Activated CD4-positive, alpha-beta memory T cell treated with anti-CD3 and anti-CD28 coated beads for 36 hours (primary cell): Measurements from ENCODE around the gene PLPP4. TPM values are rescaled to one million over a fixed set of nuclear protein-coding genes. Genes with fewer than 3 reads are reported as not detected.

Experiments
- CTCF ChIA-PET: fragments of 350-600 bp; sonication (Branson Sonifier 250); formaldehyde crosslinking; loops from one replicate; lab custom pipeline; 2021; ENCODE audit warnings: antibody characterized with exemption, inconsistent platforms; lab: Charles Lee
- POLR2A ChIA-PET: fragments of 350-600 bp; sonication (Branson Sonifier 250); formaldehyde crosslinking; loops from one replicate; lab custom pipeline; 2021; ENCODE audit warnings: antibody characterized with exemption; lab: Charles Lee
- DNase-seq: peaks from one replicate; pipeline ENCODE4 v3.0.0-alpha.2; 2020
- H3K27ac Mint-ChIP-seq: one replicate; pipeline ENCODE4 v1.8.0; 2021; ENCODE audit warnings: mixed read lengths
- H3K27me3 Mint-ChIP-seq: one replicate; pipeline ENCODE4 v1.8.0; 2021; ENCODE audit warnings: mixed read lengths
- H3K36me3 Mint-ChIP-seq: one replicate; pipeline ENCODE4 v1.8.0; 2021; ENCODE audit warnings: mixed read lengths
- H3K4me1 Mint-ChIP-seq: one replicate; pipeline ENCODE4 v1.8.0; 2021; ENCODE audit warnings: low read depth, mixed read lengths
- H3K4me3 Mint-ChIP-seq: one replicate; pipeline ENCODE4 v1.8.0; 2021; ENCODE audit warnings: mild to moderate bottlenecking, mixed read lengths
- H3K9me3 Mint-ChIP-seq: one replicate; pipeline ENCODE4 v1.8.0; 2021; ENCODE audit warnings: mixed read lengths
- intact Hi-C: fragments of 100-400 bp; cut with micrococcal nuclease; formaldehyde crosslinking; loops from one replicate; pipeline ENCODE4 v1.15.1; 2023
- total RNA-seq, 2 experiments: library from RNA; stranded (reverse); gene quantifications; one replicate each; pipeline ENCODE4 v1.2.3, GENCODE V29; 2021

The PLPP4 gene
- total RNA-seq, 2 experiments from 2014 or later, result not detected

GRCh38 chr10:120543291-120543690, 86.3 kb downstream of the PLPP4 start:
- POLR2A ChIA-PET, result no interaction called here
- Mint-ChIP-seq H3K4me3 (no peak overlapping the region), H3K27ac (no peak overlapping the region), H3K27me3 (no peaks in the 10 kb centered on the region), H3K4me1 (no peaks in the 10 kb centered on the region), H3K9me3 (peaks cover 3% of the 10 kb centered on the region), H3K36me3 (no peaks in the 10 kb centered on the region)
- no peak for DNase-seq
- CTCF ChIA-PET, result no interaction called here
- intact Hi-C loops, result no loop called here

GRCh38 chr10:120548210-120548609, 91.2 kb downstream of the PLPP4 start:
- no peak for DNase-seq
- Mint-ChIP-seq H3K9me3 (peaks cover 6% of the 10 kb centered on the region), H3K4me1 (no peaks in the 10 kb centered on the region), H3K27ac (no peak overlapping the region), H3K27me3 (no peaks in the 10 kb centered on the region), H3K4me3 (no peak overlapping the region), H3K36me3 (no peaks in the 10 kb centered on the region)
- POLR2A ChIA-PET, result no interaction called here
- intact Hi-C loops, result no loop called here
- CTCF ChIA-PET, result no interaction called here

- H3K9me3 Mint-ChIP-seq, result peaks cover 8% of the 10 kb centered on the region
- POLR2A ChIA-PET, result no interaction called here
- H3K27me3 Mint-ChIP-seq, result no peaks in the 10 kb centered on the region
- no peak overlapping the region for H3K4me3 Mint-ChIP-seq
- CTCF ChIA-PET, result no interaction called here
- DNase-seq, result no peak
- H3K36me3 Mint-ChIP-seq, result no peaks in the 10 kb centered on the region
- H3K27ac Mint-ChIP-seq, result no peak overlapping the region
- intact Hi-C loops, result no loop called here
- no peaks in the 10 kb centered on the region for H3K4me1 Mint-ChIP-seq
These were observed 95.2 kb downstream of the PLPP4 start for GRCh38 chr10:120552262-120552661.

- Mint-ChIP-seq H3K4me1 (no peaks in the 10 kb centered on the region), H3K27ac (no peak overlapping the region), H3K4me3 (no peak overlapping the region), H3K9me3 (peaks cover 8% of the 10 kb centered on the region), H3K36me3 (no peaks in the 10 kb centered on the region), H3K27me3 (no peaks in the 10 kb centered on the region)
- no peak for DNase-seq
- ChIA-PET CTCF (no interaction called here), POLR2A (no interaction called here)
- intact Hi-C loops, result no loop called here
These were observed 96.9 kb downstream of the PLPP4 start for GRCh38 chr10:120553911-120554310.

- H3K4me3 Mint-ChIP-seq, result no peak overlapping the region
- DNase-seq, result no peak
- H3K27ac Mint-ChIP-seq, result no peak overlapping the region
- H3K9me3 Mint-ChIP-seq, result peaks cover 8% of the 10 kb centered on the region
- H3K36me3 Mint-ChIP-seq, result no peaks in the 10 kb centered on the region
- no peaks in the 10 kb centered on the region for H3K4me1 Mint-ChIP-seq
- CTCF ChIA-PET, result no interaction called here
- intact Hi-C loops, result no loop called here
- no peaks in the 10 kb centered on the region for H3K27me3 Mint-ChIP-seq
- POLR2A ChIA-PET, result no interaction called here
These were observed 98.4 kb downstream of the PLPP4 start for GRCh38 chr10:120555436-120555835.

GRCh38 chr10:120555842-120556532, 99.0 kb downstream of the PLPP4 start:
- intact Hi-C loops, result no loop called here
- Mint-ChIP-seq H3K4me3 (no peak overlapping the region), H3K27me3 (no peaks in the 10 kb centered on the region), H3K4me1 (no peaks in the 10 kb centered on the region), H3K27ac (no peak overlapping the region), H3K36me3 (no peaks in the 10 kb centered on the region), H3K9me3 (peaks cover 8% of the 10 kb centered on the region)
- POLR2A ChIA-PET, result no interaction called here
- CTCF ChIA-PET, result no interaction called here
- no peak for DNase-seq

GRCh38 chr10:120557311-120557710, 100.3 kb downstream of the PLPP4 start:
- Mint-ChIP-seq H3K4me1 (no peaks in the 10 kb centered on the region), H3K36me3 (no peaks in the 10 kb centered on the region), H3K4me3 (no peak overlapping the region), H3K27me3 (no peaks in the 10 kb centered on the region), H3K27ac (no peak overlapping the region), H3K9me3 (peaks cover 8% of the 10 kb centered on the region)
- ChIA-PET CTCF (no interaction called here), POLR2A (no interaction called here)
- intact Hi-C loops, result no loop called here
- DNase-seq, result no peak

- ChIA-PET POLR2A (no interaction called here), CTCF (no interaction called here)
- no peaks in the 10 kb centered on the region for H3K4me1 Mint-ChIP-seq
- no peaks in the 10 kb centered on the region for H3K9me3 Mint-ChIP-seq
- no peak overlapping the region for H3K4me3 Mint-ChIP-seq
- DNase-seq, result no peak
- intact Hi-C loops, result no loop called here
- H3K36me3 Mint-ChIP-seq, result no peaks in the 10 kb centered on the region
- no peak overlapping the region for H3K27ac Mint-ChIP-seq
- no peaks in the 10 kb centered on the region for H3K27me3 Mint-ChIP-seq
These were observed 102.8 kb downstream of the PLPP4 start for GRCh38 chr10:120559800-120560199.

GRCh38 chr10:120562956-120563355, 105.9 kb downstream of the PLPP4 start:
- no peaks in the 10 kb centered on the region for H3K4me1 Mint-ChIP-seq
- POLR2A ChIA-PET, result no interaction called here
- CTCF ChIA-PET, result no interaction called here
- H3K27me3 Mint-ChIP-seq, result no peaks in the 10 kb centered on the region
- H3K9me3 Mint-ChIP-seq, result no peaks in the 10 kb centered on the region
- no peak overlapping the region for H3K27ac Mint-ChIP-seq
- DNase-seq, result no peak
- intact Hi-C loops, result no loop called here
- H3K4me3 Mint-ChIP-seq, result no peak overlapping the region
- no peaks in the 10 kb centered on the region for H3K36me3 Mint-ChIP-seq

GRCh38 chr10:120570418-120570817, 113.4 kb downstream of the PLPP4 start:
- POLR2A ChIA-PET, result no interaction called here
- Mint-ChIP-seq H3K9me3 (no peaks in the 10 kb centered on the region), H3K27ac (no peak overlapping the region), H3K36me3 (no peaks in the 10 kb centered on the region), H3K4me1 (no peaks in the 10 kb centered on the region), H3K4me3 (no peak overlapping the region), H3K27me3 (no peaks in the 10 kb centered on the region)
- intact Hi-C loops, result no loop called here
- CTCF ChIA-PET, result no interaction called here
- DNase-seq, result no peak

GRCh38 chr10:120571266-120571665, 114.2 kb downstream of the PLPP4 start:
- Mint-ChIP-seq H3K36me3 (no peaks in the 10 kb centered on the region), H3K4me3 (no peak overlapping the region), H3K27ac (no peak overlapping the region), H3K4me1 (no peaks in the 10 kb centered on the region), H3K9me3 (no peaks in the 10 kb centered on the region), H3K27me3 (no peaks in the 10 kb centered on the region)
- no peak for DNase-seq
- intact Hi-C loops, result no loop called here
- ChIA-PET POLR2A (no interaction called here), CTCF (no interaction called here)

- Mint-ChIP-seq H3K27me3 (no peaks in the 10 kb centered on the region), H3K27ac (no peak overlapping the region), H3K36me3 (no peaks in the 10 kb centered on the region), H3K9me3 (no peaks in the 10 kb centered on the region), H3K4me1 (no peaks in the 10 kb centered on the region), H3K4me3 (no peak overlapping the region)
- DNase-seq, result no peak
- ChIA-PET CTCF (no interaction called here), POLR2A (no interaction called here)
- intact Hi-C loops, result no loop called here
These were observed 115.3 kb downstream of the PLPP4 start for GRCh38 chr10:120572307-120572706.

GRCh38 chr10:120573355-120573754, 116.3 kb downstream of the PLPP4 start:
- no peak overlapping the region for H3K27ac Mint-ChIP-seq
- H3K9me3 Mint-ChIP-seq, result no peaks in the 10 kb centered on the region
- H3K4me3 Mint-ChIP-seq, result no peak overlapping the region
- no peaks in the 10 kb centered on the region for H3K27me3 Mint-ChIP-seq
- H3K4me1 Mint-ChIP-seq, result no peaks in the 10 kb centered on the region
- ChIA-PET POLR2A (no interaction called here), CTCF (interaction anchor here (0.6 kb wide), 1 partner anchor 626 kb away, joined by 3 read pairs; no protein-coding TSS in a partner anchor)
- intact Hi-C loops, result no loop called here
- no peak for DNase-seq
- no peaks in the 10 kb centered on the region for H3K36me3 Mint-ChIP-seq
